GM23248 (cell line): ENCODE results near the gene HSF5. TPM values are rescaled to one million over a fixed set of nuclear protein-coding genes. Genes with fewer than 3 reads are reported as not detected.

Experiments used
- DNase-seq: peaks from one replicate; pipeline ENCODE4 v3.0.0-alpha.2; 2015
- H2AFZ ChIP-seq: fragments of 200-600 bp; sonication (generic); 2 replicates; pipeline ENCODE4 v1.6.1; 2016; ENCODE audit warnings: antibody characterized with exemption
- H3F3A ChIP-seq: fragments of 200-600 bp; sonication (generic); 2 replicates; pipeline ENCODE4 v1.6.1; 2016; ENCODE audit warnings: mild to moderate bottlenecking, antibody characterized with exemption, mixed run types; ENCODE audit not compliant: insufficient read depth
- H3K27ac ChIP-seq: fragments of 200-600 bp; sonication (generic); 2 replicates; pipeline ENCODE4 v1.5.1; 2016; ENCODE audit warnings: mild to moderate bottlenecking
- H3K27me3 ChIP-seq: fragments of 200-600 bp; sonication (generic); replicated peaks from 2 replicates; pipeline ENCODE4 v1.6.1; 2016; ENCODE audit warnings: mild to moderate bottlenecking; ENCODE audit not compliant: insufficient read depth
- H3K36me3 ChIP-seq: fragments of 200-600 bp; sonication (generic); 2 replicates; pipeline ENCODE4 v1.6.1; 2016; ENCODE audit warnings: low read depth, mild to moderate bottlenecking
- H3K4me1 ChIP-seq: fragments of 200-600 bp; sonication (generic); 2 replicates; pipeline ENCODE4 v1.6.1; 2016; ENCODE audit warnings: mild to moderate bottlenecking; ENCODE audit not compliant: insufficient read depth
- H3K4me2 ChIP-seq: fragments of 200-600 bp; sonication (generic); one replicate; pipeline ENCODE4 v1.6.1; 2016; ENCODE audit warnings: mild to moderate bottlenecking; ENCODE audit not compliant: unreplicated experiment
- H3K4me3 ChIP-seq: fragments of 200-600 bp; sonication (generic); 2 replicates; pipeline ENCODE4 v1.5.1; 2016; ENCODE audit warnings: mild to moderate bottlenecking
- H3K79me2 ChIP-seq: fragments of 200-600 bp; sonication (generic); 2 replicates; pipeline ENCODE4 v1.6.1; 2016; ENCODE audit warnings: mild to moderate bottlenecking; ENCODE audit not compliant: insufficient read depth
- H3K9ac ChIP-seq: fragments of 200-600 bp; sonication (generic); 2 replicates; pipeline ENCODE4 v1.6.1; 2016; ENCODE audit warnings: mild to moderate bottlenecking
- H3K9me2 ChIP-seq: fragments of 200-600 bp; sonication (generic); 2 replicates; pipeline ENCODE4 v1.6.1; 2016; ENCODE audit warnings: mixed run types, mild to moderate bottlenecking, moderate library complexity; ENCODE audit not compliant: insufficient read depth
- H3K9me3 ChIP-seq: fragments of 200-600 bp; sonication (generic); one replicate; pipeline ENCODE4 v1.6.1; 2017; ENCODE audit warnings: low read depth
- H4K20me1 ChIP-seq: fragments of 200-600 bp; sonication (generic); 2 replicates; pipeline ENCODE4 v1.6.0; 2016; ENCODE audit not compliant: insufficient read depth
- EZH2 ChIP-seq: fragments of 200-600 bp; sonication (generic); IDR thresholded peaks from 2 replicates; pipeline ENCODE4 v1.6.1; 2018; ENCODE audit warnings: antibody characterized with exemption, mild to moderate bottlenecking; ENCODE audit not compliant: insufficient read depth, poor library complexity, severe bottlenecking
- EZH2phosphoT487 ChIP-seq: fragments of 200-600 bp; sonication (generic); IDR thresholded peaks from 2 replicates; pipeline ENCODE4 v1.6.1; 2018; ENCODE audit warnings: antibody characterized with exemption, moderate library complexity, mild to moderate bottlenecking, low read depth; ENCODE audit not compliant: insufficient read depth
- WGBS, 2 experiments: methylation state at CpG; one replicate each; pipeline ENCODE4 v1.1.6; 2015 to 2017; ENCODE audit warnings: low lambda C conversion rate in 2 of 2, low coverage in 1 of 2; ENCODE audit errors: missing lambda C conversion rate in 2 of 2; 5-methylcytosine and 5-hydroxymethylcytosine counted together
- in situ Hi-C: fragments of 300-500 bp; cut with MboI; formaldehyde crosslinking; loops from 2 replicates; pipeline ENCODE4 v1.15.0; 2020
- polyA plus RNA-seq: library from polyadenylated mRNA; unstranded; fragments of >200 nt; fragmentation: Nextera tagmentation; extraction: Ambion mirVana; gene quantifications from 2 replicates; pipeline ENCODE4 v1.2.1, GENCODE V29; 2016
- total RNA-seq: library from RNA; depleted of rRNA; stranded (reverse); fragments of >200 nt; shearing (Covaris generic); gene quantifications from 2 replicates; pipeline ENCODE4 v1.2.3, GENCODE V29; 2014; rRNA removed

HSF5 gene, protein sequence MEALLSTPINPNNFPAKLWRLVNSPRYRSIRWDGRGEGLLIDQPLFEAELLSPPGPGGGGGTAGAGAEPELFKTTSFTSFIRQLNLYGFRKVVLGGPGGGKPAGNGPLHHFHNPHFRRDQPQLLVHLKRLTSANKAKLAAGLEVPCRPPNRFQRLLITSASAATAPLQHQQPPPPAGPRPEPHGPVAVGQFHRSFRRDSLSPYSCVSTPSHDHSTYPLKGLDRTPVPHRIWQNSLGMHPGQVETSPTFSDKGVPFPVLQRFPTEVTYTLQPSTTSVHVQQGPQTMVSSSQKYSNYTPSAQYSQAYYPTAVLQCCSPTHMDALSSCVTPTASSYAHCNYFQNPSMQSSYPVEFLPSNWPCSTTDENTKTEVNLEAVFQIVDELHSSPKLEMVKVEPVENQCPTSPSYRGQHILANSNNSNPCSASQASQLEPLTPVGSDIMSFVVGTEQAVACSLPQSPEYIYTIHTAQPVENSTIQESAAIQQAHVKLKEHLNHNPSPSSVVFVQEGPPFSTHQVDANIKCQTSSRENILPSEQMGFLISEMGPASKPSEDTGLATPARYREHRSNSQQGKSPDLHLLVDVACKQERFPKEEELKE
- total RNA-seq = not detected in 2 replicates
- not detected in 2 replicates for polyA plus RNA-seq

DNA sequence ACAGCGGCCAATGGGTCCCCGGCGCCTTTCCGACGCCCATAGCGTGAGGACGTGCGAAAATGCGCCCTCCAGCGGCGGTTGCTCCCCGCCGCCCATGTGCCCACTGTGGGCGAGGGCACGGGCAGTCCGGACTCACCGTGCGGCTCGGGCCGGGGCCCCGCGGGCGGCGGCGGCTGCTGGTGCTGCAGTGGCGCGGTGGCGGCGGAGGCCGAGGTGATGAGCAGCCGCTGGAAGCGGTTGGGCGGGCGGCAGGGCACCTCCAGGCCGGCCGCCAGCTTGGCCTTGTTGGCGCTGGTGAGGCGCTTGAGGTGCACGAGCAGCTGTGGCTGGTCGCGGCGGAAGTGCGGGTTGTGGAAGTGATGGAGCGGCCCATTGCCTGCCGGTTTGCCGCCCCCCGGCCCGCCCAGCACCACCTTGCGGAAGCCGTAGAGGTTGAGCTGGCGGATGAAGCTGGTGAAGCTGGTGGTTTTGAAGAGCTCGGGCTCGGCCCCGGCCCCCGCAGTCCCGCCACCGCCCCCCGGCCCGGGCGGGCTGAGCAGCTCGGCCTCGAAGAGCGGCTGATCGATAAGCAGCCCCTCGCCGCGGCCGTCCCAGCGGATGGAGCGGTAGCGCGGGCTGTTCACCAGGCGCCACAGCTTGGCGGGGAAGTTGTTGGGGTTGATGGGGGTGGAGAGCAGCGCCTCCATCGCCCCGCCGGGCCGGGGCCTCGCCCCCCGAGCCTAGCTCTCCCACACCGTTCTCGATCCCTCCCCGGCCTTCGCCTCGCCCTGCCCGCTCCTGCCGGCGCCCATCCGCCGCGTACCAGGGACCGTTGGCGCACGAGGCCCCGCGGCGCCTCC, at the start of gene HSF5:
Gene HSF5 (minus strand): TSS at position 820 of the 839 bp plus-strand sequence. CDS start 134 bp downstream, at position 686.
- no peaks in the 10 kb centered on the region for H3K4me1 ChIP-seq
- WGBS, 2 experiments = 56 to 61% methylated on average over 44 to 97 of the region's 98 CpGs
- TF ChIP-seq EZH2 (no peak), EZH2phosphoT487 (no peak)
- no peaks in the 10 kb centered on the region for H3K27me3 ChIP-seq
- no peaks in the 10 kb centered on the region for H3F3A ChIP-seq
- no peaks in the 10 kb centered on the region for H3K79me2 ChIP-seq
- H4K20me1 ChIP-seq = no peaks in the 10 kb centered on the region
- H3K9me2 ChIP-seq = no peaks in the 10 kb centered on the region
- in situ Hi-C loops = no loop called here
- H3K9me3 ChIP-seq = no peaks in the 10 kb centered on the region
- peaks cover 24% of the 10 kb centered on the region for H3K36me3 ChIP-seq
- H3K27ac ChIP-seq = no peak within 1 kb of the TSS
- H3K4me3 ChIP-seq = no peak within 1 kb of the TSS
- no peak within 1 kb of the TSS for H3K4me2 ChIP-seq
- no peak for DNase-seq
- no peak within 1 kb of the TSS for H2AFZ ChIP-seq
- H3K9ac ChIP-seq = no peak within 1 kb of the TSS

- no peak overlapping the region for H3K4me3 ChIP-seq
- in situ Hi-C loops = no loop called here
- peaks cover 11% of the 10 kb centered on the region; the same call in 1 of the 2 replicates for H3K4me1 ChIP-seq
- no peak overlapping the region for H3K27ac ChIP-seq
- H3K9me3 ChIP-seq = no peaks in the 10 kb centered on the region
- H3K9ac ChIP-seq = no peak overlapping the region
- DNase-seq = no peak
- WGBS, 2 experiments = 51 to 57% methylated on average over 4 of the region's 4 CpGs
- H3K9me2 ChIP-seq = no peaks in the 10 kb centered on the region
- no peak overlapping the region for H3K4me2 ChIP-seq
- TF ChIP-seq EZH2phosphoT487 (no peak), EZH2 (no peak)
- no peaks in the 10 kb centered on the region for H3K36me3 ChIP-seq
- peaks cover 6% of the 10 kb centered on the region; the same call in 1 of the 2 replicates for H3K27me3 ChIP-seq
- H3K79me2 ChIP-seq = no peaks in the 10 kb centered on the region
- H3F3A ChIP-seq = peaks cover 5% of the 10 kb centered on the region
- no peak overlapping the region for H2AFZ ChIP-seq
- H4K20me1 ChIP-seq = no peaks in the 10 kb centered on the region
These were observed 49.1 kb upstream of the HSF5 start for GRCh38 chr17:58537266-58537665.

DNA sequence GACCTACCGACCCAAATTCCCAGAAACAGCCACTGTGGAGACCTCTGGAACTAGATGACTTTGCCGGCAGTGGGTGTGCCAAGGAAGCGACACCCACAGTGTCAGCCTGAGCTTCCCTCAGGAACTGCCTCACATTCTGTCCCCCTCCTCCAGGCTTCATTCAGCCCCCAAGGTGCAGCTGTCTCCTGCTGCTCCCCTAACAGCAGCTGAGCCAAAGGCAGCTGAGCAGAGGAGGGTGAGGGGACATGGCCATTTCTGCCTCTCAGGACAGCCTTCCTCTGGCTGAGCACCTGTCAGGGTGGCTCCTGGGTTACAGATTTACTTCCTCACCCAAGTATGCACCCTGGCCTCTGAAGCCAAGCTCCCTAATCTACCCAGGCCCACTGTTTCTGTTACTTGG, 48.3 kb upstream of the HSF5 start:
- Histone ChIP-seq H4K20me1 (no peaks in the 10 kb centered on the region), H2AFZ (no peak overlapping the region), H3K9me3 (no peaks in the 10 kb centered on the region), H3K27ac (no peak overlapping the region), H3K4me1 (peaks cover 11% of the 10 kb centered on the region; the same call in 1 of the 2 replicates), H3K79me2 (no peaks in the 10 kb centered on the region), H3K27me3 (peaks cover 3% of the 10 kb centered on the region; the same call in 1 of the 2 replicates), H3K9me2 (no peaks in the 10 kb centered on the region), H3K9ac (no peak overlapping the region), H3F3A (peaks cover 5% of the 10 kb centered on the region), H3K4me3 (no peak overlapping the region), H3K36me3 (no peaks in the 10 kb centered on the region), H3K4me2 (no peak overlapping the region)
- no peak for DNase-seq
- no peak for TF ChIP-seq EZH2phosphoT487
- TF ChIP-seq EZH2 = no peak
- 64 to 81% methylated on average over 3 of the region's 3 CpGs for WGBS, 2 experiments
- in situ Hi-C loops = no loop called here

- WGBS, 2 experiments = 71 to 77% methylated on average over 2 of the region's 2 CpGs
- TF ChIP-seq EZH2phosphoT487 (no peak), EZH2 (no peak)
- no peaks in the 10 kb centered on the region for H3K36me3 ChIP-seq
- H3K9me3 ChIP-seq = no peaks in the 10 kb centered on the region
- H3F3A ChIP-seq = peaks cover 5% of the 10 kb centered on the region
- H3K9ac ChIP-seq = no peak overlapping the region
- H3K27ac ChIP-seq = no peak overlapping the region
- H2AFZ ChIP-seq = no peak overlapping the region
- no peaks in the 10 kb centered on the region; the same call in 1 of the 2 replicates for H3K27me3 ChIP-seq
- no peaks in the 10 kb centered on the region for H3K79me2 ChIP-seq
- H3K4me2 ChIP-seq = no peak overlapping the region
- no peaks in the 10 kb centered on the region for H4K20me1 ChIP-seq
- no peak overlapping the region for H3K4me3 ChIP-seq
- peaks cover 11% of the 10 kb centered on the region; the same call in 1 of the 2 replicates for H3K4me1 ChIP-seq
- in situ Hi-C loops = no loop called here
- no peaks in the 10 kb centered on the region for H3K9me2 ChIP-seq
- DNase-seq = peak; percentile 60
These were observed 47.2 kb upstream of the HSF5 start for GRCh38 chr17:58535431-58535830.
